NCI-H1930 (cell line): Measurements from ENCODE around the gene GALT.

Source experiments
- DNase-seq, 2 experiments: peaks; one replicate each; lab custom pipeline; 2025; lab: John Stamatoyannopoulos, UW

Gene GALT

GRCh38 chr9:34684145-34684544 lies 37.7 kb downstream of the GALT start:
- DNase-seq = no peak

- no peak for DNase-seq
Observed at GRCh38 chr9:34684816-34685215, 38.3 kb downstream of the GALT start.

- no peak for DNase-seq
Observed at GRCh38 chr9:34685591-34685990, 39.1 kb downstream of the GALT start.

- DNase-seq = no peak
Observed at GRCh38 chr9:34686231-34686630, 39.8 kb downstream of the GALT start.

- DNase-seq = no peak
Observed at GRCh38 chr9:34686732-34687131, 40.3 kb downstream of the GALT start.

- DNase-seq = no peak
Observed at GRCh38 chr9:34687276-34688030, 41.0 kb downstream of the GALT start.

- no peak for DNase-seq
Observed at GRCh38 chr9:34688329-34689115, 42.0 kb downstream of the GALT start.

- no peak for DNase-seq
Observed at GRCh38 chr9:34689116-34689470, 42.6 kb downstream of the GALT start.

- no peak for DNase-seq
Observed at GRCh38 chr9:34689512-34689911, 43.0 kb downstream of the GALT start.

- DNase-seq = no peak
Observed at GRCh38 chr9:34690983-34691935, 44.8 kb downstream of the GALT start, which contains the start of gene CCL19. Gene CCL19 (minus strand): TSS chr9:34691276. CDS start chr9:34691139, 137 bp downstream.

GRCh38 chr9:34691936-34692315 lies 45.5 kb downstream of the GALT start:
- no peak for DNase-seq

- DNase-seq = no peak
Observed at GRCh38 chr9:34693560-34693959, 47.1 kb downstream of the GALT start.

GRCh38 chr9:34694811-34695210 lies 48.3 kb downstream of the GALT start:
- no peak for DNase-seq
